Fibroblast of skin of abdomen (primary cell): ENCODE data around the gene GNG7.
A peak's percentile ranks its signal among the peaks of the same experiment; 100 is the strongest.
"Not testable (repeated sequence)": the region's sequence is repeated elsewhere in the genome, so short reads cannot be mapped to it uniquely, and the experiment has no call there.

Experiments used
- DNase-seq: peaks from one replicate; pipeline ENCODE4 v3.0.0-alpha.2; 2013

GNG7 gene

DNA sequence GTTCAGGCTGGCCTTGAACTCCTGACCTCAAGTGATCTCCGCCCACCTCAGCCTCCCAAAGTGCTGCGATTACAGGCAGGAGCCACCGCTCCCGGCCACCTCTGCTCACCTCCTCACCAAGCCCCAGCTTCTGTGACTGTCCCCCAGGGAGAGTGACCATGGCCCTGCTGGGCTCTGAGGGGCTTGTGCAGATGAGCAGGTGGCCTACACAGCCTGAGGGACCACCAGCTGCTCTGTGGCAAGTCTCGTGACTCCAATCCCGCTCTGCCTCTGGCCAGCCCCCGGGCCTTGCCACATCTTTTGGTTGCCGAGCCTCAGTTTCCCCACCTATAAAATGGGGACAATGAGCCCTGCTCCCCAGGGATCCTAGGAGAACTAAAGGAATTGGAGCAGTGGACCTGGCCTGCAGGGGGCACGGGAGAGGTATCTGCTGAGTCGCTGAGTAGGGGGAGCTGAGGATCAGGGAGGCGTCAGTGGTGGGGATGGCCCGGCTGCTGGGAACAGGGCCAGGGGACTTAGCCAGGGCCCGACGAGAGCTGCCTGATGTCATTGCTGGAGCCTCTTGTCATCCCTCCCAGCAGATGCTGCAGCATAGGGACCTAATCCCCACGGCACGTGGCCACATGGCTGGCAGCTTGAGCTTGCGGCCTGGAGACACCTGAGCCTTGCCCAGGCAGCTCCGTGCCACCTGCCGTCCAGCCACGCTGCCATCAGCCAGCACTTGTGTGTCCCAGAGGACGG lies 151.9 kb downstream of the GNG7 start:
- peak; percentile 53 for DNase-seq

DNA sequence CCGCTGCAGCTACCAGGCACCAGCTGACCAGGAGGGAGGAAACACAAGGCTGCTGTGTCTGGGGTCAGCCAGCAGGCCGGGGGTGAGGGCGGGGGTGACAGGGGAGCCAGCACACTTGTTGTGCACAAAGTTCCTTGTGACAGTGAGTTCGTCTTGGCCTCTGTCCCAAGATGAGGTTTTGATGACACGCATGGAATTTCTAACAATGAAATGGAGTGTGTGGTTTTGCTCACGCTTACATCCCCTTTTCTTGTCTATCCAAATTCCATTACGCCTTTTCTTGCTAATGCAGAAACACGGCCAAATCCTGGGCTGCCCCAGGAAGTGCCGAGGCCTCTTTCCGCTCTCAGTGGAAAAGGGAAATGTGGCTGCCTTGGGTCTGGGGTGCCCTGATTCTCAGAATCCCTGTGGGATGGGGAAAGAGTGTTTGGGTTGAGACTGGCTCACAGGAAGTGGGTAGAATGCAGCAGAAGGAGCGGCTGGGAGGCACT lies 152.7 kb downstream of the GNG7 start:
- DNase-seq: peak; percentile 95

DNA sequence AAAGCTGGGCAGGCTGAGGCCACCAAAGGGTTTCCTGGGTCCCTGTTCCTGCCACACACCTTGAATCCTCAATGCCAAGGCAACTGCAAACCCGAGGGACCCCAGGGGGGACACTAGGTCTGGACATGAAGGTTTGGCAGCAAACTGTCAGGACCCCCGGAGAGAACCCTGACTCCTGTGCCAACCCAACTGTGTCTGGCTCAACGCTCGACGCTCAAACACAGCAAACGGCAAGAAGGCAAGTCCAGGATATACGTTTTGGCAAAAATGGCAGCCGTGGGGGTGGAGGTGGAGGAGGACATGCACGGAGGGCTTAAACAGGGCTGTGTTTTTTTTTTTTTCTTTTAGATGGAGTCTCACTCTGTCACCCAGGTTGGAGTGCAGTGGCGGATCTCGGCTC lies 153.5 kb downstream of the GNG7 start:
- no peak for DNase-seq

DNA sequence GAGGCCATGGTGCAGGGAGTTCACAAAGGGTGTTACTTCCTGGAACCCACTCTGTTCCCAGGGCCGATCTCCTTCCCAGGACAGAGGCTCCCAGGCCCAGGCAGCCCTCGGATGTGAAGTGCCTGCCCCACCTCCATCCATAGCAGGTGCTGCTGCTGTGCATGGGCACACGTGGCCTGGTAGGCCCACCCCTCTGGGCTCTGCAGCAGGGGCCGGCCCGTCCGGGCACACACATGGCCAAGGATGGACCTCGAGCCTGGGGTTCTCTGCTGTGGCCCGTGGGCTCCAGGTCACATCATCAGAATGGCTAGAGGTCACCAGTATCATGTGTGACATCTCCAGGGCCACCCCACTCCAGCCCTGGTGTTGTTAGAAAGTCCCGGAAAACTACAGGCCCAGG lies 154.8 kb downstream of the GNG7 start:
- DNase-seq: no peak

DNA sequence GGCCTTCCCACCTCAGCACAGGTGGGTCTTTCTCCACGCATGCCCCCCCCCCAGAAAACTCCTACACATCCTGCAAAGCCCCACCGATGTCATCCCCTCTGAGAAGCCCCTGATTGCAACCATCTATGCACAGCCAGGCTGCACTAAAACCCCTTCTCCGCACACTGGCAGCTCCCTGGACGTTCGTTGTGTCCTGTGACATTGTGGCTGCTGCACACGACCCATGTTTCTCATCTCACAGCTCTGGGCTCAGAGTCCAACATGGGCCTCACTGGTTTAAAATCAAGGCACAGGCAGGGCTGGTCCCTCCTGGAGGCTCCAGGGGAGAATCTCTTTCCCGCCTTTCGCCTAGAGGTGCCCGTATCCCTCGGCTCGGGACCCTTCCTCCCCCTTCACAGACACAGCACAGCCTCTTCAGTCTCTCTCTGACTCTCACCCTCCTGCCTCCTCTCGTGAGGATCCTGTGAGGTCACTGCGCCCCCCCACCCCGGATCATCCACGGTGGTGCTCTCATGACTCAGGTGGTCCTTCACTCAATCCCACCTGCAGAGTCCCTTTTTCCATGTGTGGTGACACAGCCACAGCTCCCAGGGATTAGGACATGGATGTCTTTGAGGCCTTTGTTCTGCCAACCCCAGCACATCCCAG lies 155.3 kb downstream of the GNG7 start:
- no peak for DNase-seq

DNA sequence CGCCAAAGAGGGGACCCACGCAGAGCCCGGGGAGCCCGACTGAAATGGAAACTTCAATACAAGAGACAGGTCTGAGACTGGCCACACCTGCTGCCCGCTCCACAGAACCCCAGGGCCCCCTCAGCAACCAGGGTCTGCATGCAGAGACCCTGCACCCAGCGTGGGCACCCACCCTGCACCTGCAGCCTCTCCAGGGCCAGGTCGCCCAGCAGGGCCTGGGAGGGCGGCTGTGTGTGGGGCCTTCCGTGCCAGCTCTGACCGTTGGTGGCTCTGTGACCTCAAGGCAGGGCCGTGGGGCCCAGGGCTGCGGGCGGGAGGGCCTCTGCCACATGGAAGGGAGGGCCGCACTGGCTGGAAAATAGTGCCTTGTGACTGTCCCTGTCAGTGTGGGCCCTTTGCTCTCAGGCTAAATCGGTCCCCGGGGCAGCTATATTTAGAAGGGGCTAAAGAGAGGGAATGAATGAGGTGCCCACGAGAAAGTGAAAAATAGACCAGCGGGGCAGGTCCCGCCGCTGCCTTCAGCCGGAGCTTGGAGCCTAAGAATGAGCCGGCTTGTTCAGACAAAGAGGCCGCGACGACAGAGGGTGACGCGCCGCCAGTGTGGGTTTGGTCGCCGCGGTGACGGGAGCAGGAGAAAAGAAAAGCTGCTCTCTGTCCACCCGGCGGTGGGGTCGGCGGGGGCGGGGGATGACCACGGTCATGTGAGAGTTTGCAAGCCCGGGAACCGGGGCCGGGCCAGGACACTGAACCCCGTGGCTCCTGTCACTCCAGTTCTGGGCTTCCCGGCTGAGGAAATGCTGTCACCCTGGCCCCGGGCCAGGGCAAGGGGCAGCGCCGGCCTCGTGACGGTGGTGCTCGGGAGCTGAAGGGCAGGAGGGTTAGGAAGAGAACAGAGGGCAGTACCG lies 156.1 kb downstream of the GNG7 start:
- no peak for DNase-seq

DNA sequence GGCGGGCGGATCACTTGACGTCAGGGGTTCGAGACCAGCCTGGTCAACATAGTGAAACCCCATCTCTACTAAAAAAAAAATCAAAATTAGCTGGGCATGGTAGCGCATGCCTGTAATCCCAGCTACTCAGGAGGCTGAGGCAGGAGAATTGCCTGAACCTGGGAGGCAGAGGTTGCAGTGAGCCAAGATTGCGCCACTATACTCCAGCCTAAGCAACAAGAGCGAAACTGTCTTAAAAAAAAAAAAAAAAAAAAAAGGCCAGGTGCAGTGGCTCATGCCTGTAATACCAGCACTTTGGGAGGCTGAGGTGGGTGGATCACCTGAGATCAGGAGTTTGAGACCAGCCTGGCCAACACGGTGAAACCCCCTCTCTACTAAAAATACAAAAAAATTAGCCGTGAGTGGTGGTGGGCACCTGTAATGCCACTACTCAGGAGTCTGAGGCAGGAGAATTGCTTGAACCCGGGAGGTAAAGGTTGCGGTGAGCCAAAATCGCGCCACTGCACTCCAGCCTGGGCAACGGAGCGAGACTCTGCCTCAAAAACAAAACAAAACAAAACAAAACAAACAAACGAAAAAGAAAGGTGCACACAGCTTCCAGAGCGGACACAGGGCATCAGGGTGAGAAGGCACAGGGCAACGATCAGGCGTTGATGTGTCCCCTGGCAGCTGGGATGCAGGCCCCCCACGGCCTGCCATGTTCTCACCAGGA lies 156.9 kb downstream of the GNG7 start:
- DNase-seq: not testable (repeated sequence)

DNA sequence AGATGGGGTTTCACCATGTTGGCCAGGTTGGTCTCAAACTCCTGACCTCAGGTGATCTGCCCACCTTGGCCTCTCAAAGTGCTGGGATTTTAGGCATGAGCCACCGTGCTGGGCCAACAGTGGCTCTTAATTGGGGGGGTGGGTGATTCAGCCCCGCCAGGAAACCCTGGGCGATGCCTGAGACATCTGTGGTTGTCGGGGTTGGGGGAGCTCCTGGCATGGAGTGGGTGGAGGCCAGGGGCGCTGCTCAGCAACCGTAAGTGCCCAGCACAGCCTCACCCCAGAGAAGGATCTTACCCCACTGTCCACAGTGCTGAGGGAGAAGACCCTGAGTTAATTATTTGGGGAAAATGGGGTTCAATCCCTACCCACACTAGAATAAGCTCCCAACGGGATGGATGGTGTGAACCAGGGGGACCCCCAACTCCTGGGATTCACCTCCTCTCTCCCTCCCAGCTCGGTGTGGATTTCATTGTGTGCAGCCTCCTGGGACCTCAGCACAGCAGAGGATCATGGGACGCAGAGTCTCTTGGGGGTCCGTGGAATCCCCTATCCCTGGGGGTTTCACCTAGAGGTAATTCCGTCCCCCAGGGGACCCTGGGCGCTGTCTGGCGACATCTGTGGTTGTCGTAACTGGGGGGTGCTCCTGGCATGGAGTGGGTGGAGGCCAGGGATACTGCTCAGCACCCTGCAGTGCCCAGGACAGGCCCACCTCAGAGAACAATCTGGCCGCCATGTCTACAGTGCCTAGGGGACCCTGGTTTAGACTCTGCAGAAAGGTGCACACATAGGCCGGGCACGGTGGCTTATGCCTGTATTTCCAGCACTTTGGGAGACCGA lies 157.7 kb downstream of the GNG7 start:
- no peak for DNase-seq

DNA sequence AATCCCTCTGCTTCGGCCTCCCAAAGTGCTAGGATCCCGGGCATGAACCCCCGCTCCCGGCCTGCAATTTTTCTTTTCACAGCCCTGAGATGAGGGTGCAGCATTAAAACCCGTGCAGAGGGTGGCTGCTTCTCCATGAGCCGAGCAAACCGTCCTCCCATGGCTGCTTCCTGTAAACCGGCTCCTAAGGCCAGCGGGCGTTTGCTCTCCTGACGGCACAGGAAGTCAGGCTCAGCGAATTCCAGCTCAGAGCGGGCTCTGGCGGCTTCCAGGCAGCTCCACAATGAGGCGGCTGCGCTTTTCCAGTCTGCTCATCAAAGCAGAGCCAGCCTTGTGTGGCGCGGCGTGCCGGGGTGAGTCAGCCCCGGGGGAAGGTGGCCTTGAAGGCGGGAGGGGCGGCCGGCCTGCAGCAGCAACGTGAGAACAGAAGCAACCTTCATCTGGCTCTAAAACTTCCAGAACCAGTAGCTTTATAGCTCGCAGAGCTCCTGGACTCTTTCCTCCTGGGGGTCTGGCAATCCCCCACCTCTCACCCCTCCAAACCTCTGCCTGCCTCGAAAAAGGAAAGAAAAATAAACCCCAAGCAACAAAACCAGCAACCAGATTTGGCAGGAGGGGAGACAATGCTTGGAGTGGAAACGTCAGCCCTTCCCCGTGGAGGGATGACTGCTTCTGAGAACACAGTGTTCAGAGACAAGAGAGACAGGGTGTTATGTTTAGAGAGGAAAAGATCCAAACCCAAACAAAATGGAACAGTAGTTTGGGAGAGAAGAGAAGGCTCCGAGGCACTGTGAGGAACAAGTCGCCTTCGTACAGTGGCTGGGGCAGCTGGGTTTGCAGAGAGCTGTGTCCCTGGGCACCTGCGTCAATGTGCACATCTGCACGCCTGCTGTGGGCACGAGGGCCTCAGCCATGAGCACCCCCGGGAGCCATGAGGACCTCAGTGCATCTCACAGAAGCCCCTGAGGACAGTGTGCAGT lies 158.7 kb downstream of the GNG7 start:
- DNase-seq: peak; percentile 98

DNA sequence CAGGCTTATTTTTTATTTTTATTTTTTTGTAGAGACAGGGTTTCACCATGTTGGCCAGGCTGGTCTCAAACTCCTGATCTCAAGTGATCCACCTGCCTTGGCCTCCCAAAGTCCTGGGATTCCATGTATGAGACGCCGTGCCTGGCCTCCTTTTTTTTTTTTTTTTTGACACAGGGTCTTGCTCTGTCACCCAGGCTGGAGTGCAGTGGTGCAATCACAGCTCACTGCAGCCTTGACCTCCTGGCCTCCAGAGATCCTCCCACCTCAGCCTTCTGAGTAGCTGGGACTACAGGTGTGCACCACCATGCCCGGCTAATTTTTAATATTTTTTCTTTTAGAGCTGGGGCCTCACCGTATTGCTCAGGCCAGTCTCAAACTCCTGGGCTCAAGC lies 159.4 kb downstream of the GNG7 start:
- not testable (repeated sequence) for DNase-seq

DNA sequence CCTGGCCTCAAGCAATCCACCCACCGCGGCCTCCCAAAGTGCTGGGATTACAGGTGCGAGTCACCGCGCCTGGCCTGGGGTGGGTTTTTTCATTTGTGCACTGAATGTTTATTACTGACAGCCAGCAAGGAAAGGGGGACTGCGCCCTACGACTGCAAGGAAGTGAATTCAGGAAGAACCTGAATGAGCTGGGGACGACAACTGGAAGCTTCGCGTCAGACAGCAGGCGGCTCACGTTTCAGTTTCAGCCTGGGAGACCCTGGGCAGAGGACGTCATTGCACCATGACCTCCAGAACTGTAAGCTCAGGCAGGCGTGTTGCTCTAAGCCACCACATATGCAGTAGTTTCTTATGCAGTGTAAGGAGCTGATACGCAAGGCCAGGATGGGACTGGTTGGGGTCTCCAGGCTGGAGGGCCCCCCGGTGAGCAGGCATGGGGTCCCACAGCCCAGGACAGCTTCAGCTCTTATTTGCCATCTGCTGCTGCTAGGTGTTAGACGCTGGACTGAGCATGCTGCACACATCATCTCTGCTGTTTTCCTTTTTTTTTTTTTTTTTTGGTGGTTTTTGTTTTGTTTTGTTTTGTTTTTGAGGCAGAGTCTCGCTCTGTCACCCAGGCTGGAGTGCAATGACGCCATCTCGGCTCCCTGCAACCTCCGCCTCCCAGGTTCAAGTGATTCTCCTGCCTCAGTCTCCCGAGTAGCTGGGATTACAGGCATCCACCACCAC lies 160.0 kb downstream of the GNG7 start:
- DNase-seq: no peak

DNA sequence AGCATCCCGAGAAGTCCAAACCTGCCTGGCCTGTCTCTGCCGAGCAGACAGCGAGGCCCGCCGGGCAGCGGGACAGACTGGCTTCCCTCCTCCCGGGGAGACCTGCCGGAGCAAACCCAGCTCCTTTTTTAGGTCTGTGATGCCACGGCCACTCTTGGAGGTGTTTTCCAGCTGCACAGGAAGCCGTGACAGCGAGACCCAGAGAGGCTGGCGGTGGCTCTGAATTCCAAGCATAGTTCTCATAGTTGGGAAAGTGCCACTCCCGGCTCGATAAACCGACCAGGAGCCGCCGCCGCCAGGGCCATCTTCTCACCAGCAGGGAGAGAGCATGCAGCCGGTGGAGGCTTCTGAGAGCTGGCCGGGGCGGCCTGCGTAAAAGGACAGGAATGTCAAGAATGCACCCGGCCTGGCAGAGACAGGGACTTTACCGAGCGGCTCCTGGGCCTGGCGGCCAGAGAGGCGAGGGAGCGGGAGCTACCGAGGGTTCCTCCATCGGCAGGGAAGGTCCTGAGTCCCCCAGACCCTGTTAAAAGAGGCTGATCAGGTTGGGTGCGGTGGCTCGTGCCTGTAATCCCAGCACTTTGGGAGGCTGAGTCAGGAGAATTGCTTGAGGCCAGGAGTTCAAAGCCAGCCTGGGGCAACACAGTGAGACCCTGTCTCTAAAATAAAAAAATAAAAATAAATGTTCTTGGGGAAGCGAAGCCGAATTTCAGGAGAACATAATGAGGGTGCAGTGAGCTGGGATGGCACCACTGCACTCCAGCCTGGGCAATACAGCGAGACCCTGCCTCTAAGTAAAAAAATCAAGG lies 161.6 kb downstream of the GNG7 start:
- peak; percentile 100 for DNase-seq

DNA sequence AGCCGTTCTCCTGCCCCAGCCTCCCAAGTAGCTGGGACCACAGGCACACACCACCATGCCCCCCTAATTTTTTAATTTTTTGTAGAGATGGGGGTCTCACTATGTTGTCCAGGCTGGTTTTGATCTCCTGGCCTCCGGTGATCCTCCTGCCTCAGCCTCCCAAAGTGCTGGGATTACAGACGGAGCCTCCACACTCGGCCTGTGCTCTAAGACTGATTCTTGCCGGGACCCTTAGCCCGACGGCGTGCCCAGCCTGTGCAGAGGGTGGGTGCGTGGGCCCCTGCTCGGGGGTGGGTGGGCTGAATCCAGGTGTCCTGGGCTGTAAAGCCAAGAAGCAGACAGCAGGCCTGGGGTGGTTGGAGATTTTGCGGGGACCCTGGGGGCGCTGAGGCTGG lies 162.2 kb downstream of the GNG7 start:
- no peak for DNase-seq

DNA sequence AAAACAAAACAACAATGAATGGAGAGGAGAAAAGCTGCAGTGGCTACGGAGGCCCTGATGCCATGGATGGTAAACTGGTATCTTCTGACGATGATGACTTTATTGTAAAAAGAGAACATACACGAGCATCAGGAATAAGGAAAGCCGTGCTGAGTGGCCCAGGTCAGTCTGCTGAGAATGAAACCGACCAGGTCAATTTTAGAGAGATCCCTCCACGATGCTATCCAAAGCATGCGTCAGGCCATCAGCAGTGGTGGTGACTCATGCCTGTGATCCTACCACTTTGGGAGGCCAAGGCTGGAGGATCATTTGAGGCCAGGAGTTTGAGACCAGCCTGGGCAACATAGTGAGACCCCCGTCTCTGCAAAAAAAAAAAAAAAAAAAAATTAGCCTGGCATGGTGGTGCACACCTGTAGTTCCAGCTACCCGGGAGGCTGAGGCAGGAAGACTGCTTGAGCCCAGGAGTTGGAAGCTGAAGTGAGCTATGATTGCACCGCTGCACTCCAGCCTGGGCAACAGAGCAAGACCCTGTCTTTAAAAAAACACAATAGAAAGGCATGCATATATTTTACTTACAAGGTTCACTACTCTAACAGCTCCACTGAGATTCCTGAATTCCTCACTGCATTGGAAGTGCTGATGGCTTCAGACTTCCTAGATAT lies 164.3 kb downstream of the GNG7 start:
- DNase-seq: no peak

DNA sequence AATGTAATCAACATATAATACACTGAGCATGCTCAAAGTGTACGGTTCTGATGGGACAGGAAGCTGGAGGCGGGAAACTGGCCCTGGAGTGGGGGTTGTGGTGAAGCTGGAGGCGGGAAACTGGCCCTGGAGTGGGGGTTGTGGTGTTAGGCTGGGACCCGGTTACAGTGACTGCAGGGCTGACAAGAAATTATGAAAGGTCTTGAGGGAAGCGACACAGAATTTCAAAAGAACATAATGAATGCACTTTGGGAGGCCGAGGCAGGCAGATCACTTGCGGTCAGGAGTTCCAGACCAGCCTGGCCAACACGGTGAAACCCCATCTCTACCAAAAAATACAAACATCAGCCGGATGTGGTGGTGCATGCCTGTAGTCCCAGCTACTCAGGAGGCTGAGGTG lies 164.9 kb downstream of the GNG7 start:
- not testable (repeated sequence) for DNase-seq

DNA sequence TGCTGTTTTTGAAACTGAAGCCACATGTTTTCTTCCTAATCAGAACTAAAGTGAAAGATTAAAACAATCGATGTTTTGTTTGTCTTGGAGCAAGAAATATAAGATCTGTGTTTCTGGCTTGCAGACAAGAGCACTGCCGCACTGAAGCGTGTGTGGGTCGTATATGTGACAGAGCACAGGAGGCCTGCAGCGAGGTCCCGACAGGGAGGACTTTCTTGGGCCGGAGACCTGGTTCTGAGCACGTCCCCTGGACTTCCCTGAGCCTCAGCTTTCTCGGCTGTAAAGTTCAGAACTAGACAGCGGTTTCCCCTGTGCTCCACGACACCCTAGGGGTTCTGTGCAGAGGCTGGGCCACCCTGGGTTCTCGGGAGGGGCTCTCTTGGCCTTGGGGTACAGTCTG lies 166.0 kb downstream of the GNG7 start:
- DNase-seq: no peak

DNA sequence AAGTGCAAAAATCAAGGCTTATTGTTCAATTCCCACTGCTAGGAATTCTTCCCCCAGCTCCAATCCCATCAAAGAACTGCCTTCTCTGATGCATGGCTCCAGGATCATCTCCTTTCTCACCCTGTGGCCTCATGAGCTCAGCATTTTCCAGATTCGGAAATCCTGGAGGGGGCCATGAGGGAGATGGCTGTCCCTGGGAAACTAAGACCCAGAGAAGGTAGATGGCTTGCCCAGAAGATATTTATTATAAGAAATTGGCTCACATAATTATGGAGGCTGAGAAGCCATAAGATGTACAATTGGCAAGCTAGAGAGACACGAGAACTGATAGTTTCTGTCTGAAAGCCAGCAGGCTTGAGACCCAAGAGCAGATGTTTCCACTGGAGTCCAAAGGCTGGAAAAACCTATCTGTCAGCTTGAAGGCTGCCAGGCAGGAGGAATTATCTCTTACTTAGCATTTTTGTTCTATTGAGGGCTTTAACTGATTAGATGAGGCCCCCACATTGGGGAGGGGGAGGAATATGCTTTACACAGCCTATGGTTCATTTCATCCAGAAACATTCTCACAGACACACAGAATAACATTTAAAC lies 168.0 kb downstream of the GNG7 start:
- no peak for DNase-seq
